Measurements from ENCODE around the gene ALG6. TPM values are rescaled to one million over a fixed set of nuclear protein-coding genes. Genes with fewer than 3 reads are reported as not detected.
"Not testable (repeated sequence)": the region's sequence is repeated elsewhere in the genome, so short reads cannot be mapped to it uniquely, and the experiment has no call there.

ALG6 gene
- total and polyA plus RNA-seq, 2 donors (not counting 1 experiment from before 2014, with no cell fraction given): 12.5 to 15.9 TPM

- Histone ChIP-seq H3K9me3 (ENCODE audit: control insufficient read depth, insufficient read depth, low read depth, low read length) (no peaks in the 10 kb centered on the region), H3K4me1 (ENCODE audit: control insufficient read depth, extremely low read depth, insufficient read depth, low read length) (no peaks in the 10 kb centered on the region), H3K4me2 (ENCODE audit: extremely low read depth, insufficient read depth, low read length) (no peak overlapping the region), H3K9ac (ENCODE audit: insufficient read depth, low read length) (no peak overlapping the region), H3K36me3 (ENCODE audit: control insufficient read depth, insufficient read depth, low read length) (no peaks in the 10 kb centered on the region), H3K79me2 (ENCODE audit: control insufficient read depth, insufficient read depth, low read length) (no peaks in the 10 kb centered on the region), H3K27me3 (ENCODE audit: control insufficient read depth, insufficient read depth, low read length) (no peaks in the 10 kb centered on the region), H3K4me3 (replicated peaks in 1 of 4; ENCODE audit: control extremely low read depth in 1 of 4, insufficient read depth in 1 of 4, low read depth in 3 of 4, low read length in 4 of 4) (no peak overlapping the region), H4K20me1 (ENCODE audit: control insufficient read depth, extremely low read depth, insufficient read depth, low read length) (no peaks in the 10 kb centered on the region), H3K27ac (ENCODE audit: insufficient read depth, low read length) (no peak overlapping the region), H2AFZ (ENCODE audit: low read length) (no peak overlapping the region)
- DNase-seq (ENCODE audit: low read depth in 2 of 2): no peak
- no peak for TF ChIP-seq EZH2 (IDR thresholded peaks at IDR 0.05; ENCODE audit: low read length, missing control alignments)
- TF ChIP-seq, protein P1, sequence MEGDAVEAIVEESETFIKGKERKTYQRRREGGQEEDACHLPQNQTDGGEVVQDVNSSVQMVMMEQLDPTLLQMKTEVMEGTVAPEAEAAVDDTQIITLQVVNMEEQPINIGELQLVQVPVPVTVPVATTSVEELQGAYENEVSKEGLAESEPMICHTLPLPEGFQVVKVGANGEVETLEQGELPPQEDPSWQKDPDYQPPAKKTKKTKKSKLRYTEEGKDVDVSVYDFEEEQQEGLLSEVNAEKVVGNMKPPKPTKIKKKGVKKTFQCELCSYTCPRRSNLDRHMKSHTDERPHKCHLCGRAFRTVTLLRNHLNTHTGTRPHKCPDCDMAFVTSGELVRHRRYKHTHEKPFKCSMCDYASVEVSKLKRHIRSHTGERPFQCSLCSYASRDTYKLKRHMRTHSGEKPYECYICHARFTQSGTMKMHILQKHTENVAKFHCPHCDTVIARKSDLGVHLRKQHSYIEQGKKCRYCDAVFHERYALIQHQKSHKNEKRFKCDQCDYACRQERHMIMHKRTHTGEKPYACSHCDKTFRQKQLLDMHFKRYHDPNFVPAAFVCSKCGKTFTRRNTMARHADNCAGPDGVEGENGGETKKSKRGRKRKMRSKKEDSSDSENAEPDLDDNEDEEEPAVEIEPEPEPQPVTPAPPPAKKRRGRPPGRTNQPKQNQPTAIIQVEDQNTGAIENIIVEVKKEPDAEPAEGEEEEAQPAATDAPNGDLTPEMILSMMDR (conservative IDR thresholded peaks at IDR 0.05 in 1 of 2, IDR thresholded peaks at IDR 0.05 in 1 of 2; ENCODE audit: low read depth in 1 of 2, low read length in 2 of 2): no peak
Observed at GRCh38 chr1:63466181-63466580, 98.8 kb downstream of the ALG6 start.

- Histone ChIP-seq H3K9ac (ENCODE audit: insufficient read depth, low read length) (no peak overlapping the region), H3K27ac (ENCODE audit: insufficient read depth, low read length) (no peak overlapping the region), H3K27me3 (ENCODE audit: control insufficient read depth, insufficient read depth, low read length) (no peaks in the 10 kb centered on the region), H3K79me2 (ENCODE audit: control insufficient read depth, insufficient read depth, low read length) (no peaks in the 10 kb centered on the region), H2AFZ (ENCODE audit: low read length) (no peak overlapping the region), H3K36me3 (ENCODE audit: control insufficient read depth, insufficient read depth, low read length) (no peaks in the 10 kb centered on the region), H4K20me1 (ENCODE audit: control insufficient read depth, extremely low read depth, insufficient read depth, low read length) (no peaks in the 10 kb centered on the region), H3K9me3 (ENCODE audit: control insufficient read depth, insufficient read depth, low read depth, low read length) (no peaks in the 10 kb centered on the region), H3K4me2 (ENCODE audit: extremely low read depth, insufficient read depth, low read length) (no peak overlapping the region), H3K4me3 (replicated peaks in 1 of 4; ENCODE audit: control extremely low read depth in 1 of 4, insufficient read depth in 1 of 4, low read depth in 3 of 4, low read length in 4 of 4) (no peak overlapping the region), H3K4me1 (ENCODE audit: control insufficient read depth, extremely low read depth, insufficient read depth, low read length) (no peaks in the 10 kb centered on the region)
- no peak for TF ChIP-seq EZH2 (IDR thresholded peaks at IDR 0.05; ENCODE audit: low read length, missing control alignments)
- TF ChIP-seq, protein P1 (conservative IDR thresholded peaks at IDR 0.05 in 1 of 2, IDR thresholded peaks at IDR 0.05 in 1 of 2; ENCODE audit: low read depth in 1 of 2, low read length in 2 of 2): no peak
- DNase-seq (ENCODE audit: low read depth in 2 of 2): no peak
Observed at GRCh38 chr1:63466759-63467158, 99.3 kb downstream of the ALG6 start.

- not testable (repeated sequence) for H3K79me2 ChIP-seq (ENCODE audit: control insufficient read depth, insufficient read depth, low read length); H3K27me3 ChIP-seq (ENCODE audit: control insufficient read depth, insufficient read depth, low read length); H3K9me3 ChIP-seq (ENCODE audit: control insufficient read depth, insufficient read depth, low read depth, low read length); DNase-seq (ENCODE audit: low read depth in 2 of 2); H3K36me3 ChIP-seq (ENCODE audit: control insufficient read depth, insufficient read depth, low read length); H3K27ac ChIP-seq (ENCODE audit: insufficient read depth, low read length); H3K4me2 ChIP-seq (ENCODE audit: extremely low read depth, insufficient read depth, low read length); H3K4me3 ChIP-seq (replicated peaks in 1 of 4; ENCODE audit: control extremely low read depth in 1 of 4, insufficient read depth in 1 of 4, low read depth in 3 of 4, low read length in 4 of 4); H4K20me1 ChIP-seq (ENCODE audit: control insufficient read depth, extremely low read depth, insufficient read depth, low read length); H2AFZ ChIP-seq (ENCODE audit: low read length); H3K9ac ChIP-seq (ENCODE audit: insufficient read depth, low read length); H3K4me1 ChIP-seq (ENCODE audit: control insufficient read depth, extremely low read depth, insufficient read depth, low read length)
Observed at GRCh38 chr1:63468683-63469082, 101.3 kb downstream of the ALG6 start.
